HT1080 (cell line): ENCODE results near the gene FGF14. TPM values are rescaled to one million over a fixed set of nuclear protein-coding genes. Genes with fewer than 3 reads are reported as not detected.

ENCODE experiments used
- DNase-seq: peaks from one replicate; pipeline ENCODE4 v3.0.0-alpha.2; 2015; ENCODE audit warnings: low read depth
- total RNA-seq: library from RNA; depleted of rRNA; stranded (reverse); fragments of >200 nt; shearing (Covaris generic); gene quantifications from 2 replicates; pipeline ENCODE4 v1.2.3, GENCODE V29; 2014

The FGF14 gene
- total RNA-seq, 1 experiment from 2014 or later: not detected

GRCh38 chr13:101739382-101740178 lies 662.3 kb downstream of the FGF14 start:
- DNase-seq: no peak

- no peak for DNase-seq
Observed at GRCh38 chr13:101738336-101738735, 663.5 kb downstream of the FGF14 start.

- no peak for DNase-seq
Observed at GRCh38 chr13:101736566-101736965, 665.3 kb downstream of the FGF14 start.

- peak; percentile 20 for DNase-seq
Observed at GRCh38 chr13:101730420-101731000, 671.3 kb downstream of the FGF14 start.

- DNase-seq: no peak
Observed at GRCh38 chr13:101728615-101729014, 673.2 kb downstream of the FGF14 start.

GRCh38 chr13:101728021-101728420 lies 673.8 kb downstream of the FGF14 start:
- no peak for DNase-seq

- DNase-seq: no peak
Observed at GRCh38 chr13:101727118-101727517, 674.7 kb downstream of the FGF14 start.

- DNase-seq: no peak
Observed at GRCh38 chr13:101726681-101727080, 675.2 kb downstream of the FGF14 start.

- no peak for DNase-seq
Observed at GRCh38 chr13:101718496-101718895, 683.4 kb downstream of the FGF14 start.

- no peak for DNase-seq
Observed at GRCh38 chr13:101717353-101717752, 684.5 kb downstream of the FGF14 start.

- DNase-seq: no peak
Observed at GRCh38 chr13:101714195-101714594, 687.7 kb downstream of the FGF14 start.

- no peak for DNase-seq
Observed at GRCh38 chr13:101712026-101712348, 689.9 kb downstream of the FGF14 start.

- no peak for DNase-seq
Observed at GRCh38 chr13:101711307-101712025, 690.4 kb downstream of the FGF14 start.

GRCh38 chr13:101709952-101710351 lies 691.9 kb downstream of the FGF14 start:
- no peak for DNase-seq

GRCh38 chr13:101708115-101708514 lies 693.7 kb downstream of the FGF14 start:
- DNase-seq: no peak

- no peak for DNase-seq
Observed at GRCh38 chr13:101707659-101708058, 694.2 kb downstream of the FGF14 start.

GRCh38 chr13:101706651-101707050 lies 695.2 kb downstream of the FGF14 start:
- DNase-seq: peak; percentile 98

GRCh38 chr13:101703838-101704237 lies 698.0 kb downstream of the FGF14 start:
- DNase-seq: no peak

GRCh38 chr13:101703081-101703480 lies 698.8 kb downstream of the FGF14 start:
- DNase-seq: no peak

GRCh38 chr13:101700598-101700997 lies 701.2 kb downstream of the FGF14 start:
- no peak for DNase-seq

GRCh38 chr13:101698400-101698799 lies 703.4 kb downstream of the FGF14 start:
- DNase-seq: no peak

- DNase-seq: no peak
Observed at GRCh38 chr13:101697745-101698144, 704.1 kb downstream of the FGF14 start.
